ENCODE data around the gene GPR84. TPM values are rescaled to one million over a fixed set of nuclear protein-coding genes. Genes with fewer than 3 reads are reported as not detected.

GPR84 gene
- polyA plus RNA-seq, 2 of the 4 experiments (the other 2 are of a cell fraction) = not detected

DNA sequence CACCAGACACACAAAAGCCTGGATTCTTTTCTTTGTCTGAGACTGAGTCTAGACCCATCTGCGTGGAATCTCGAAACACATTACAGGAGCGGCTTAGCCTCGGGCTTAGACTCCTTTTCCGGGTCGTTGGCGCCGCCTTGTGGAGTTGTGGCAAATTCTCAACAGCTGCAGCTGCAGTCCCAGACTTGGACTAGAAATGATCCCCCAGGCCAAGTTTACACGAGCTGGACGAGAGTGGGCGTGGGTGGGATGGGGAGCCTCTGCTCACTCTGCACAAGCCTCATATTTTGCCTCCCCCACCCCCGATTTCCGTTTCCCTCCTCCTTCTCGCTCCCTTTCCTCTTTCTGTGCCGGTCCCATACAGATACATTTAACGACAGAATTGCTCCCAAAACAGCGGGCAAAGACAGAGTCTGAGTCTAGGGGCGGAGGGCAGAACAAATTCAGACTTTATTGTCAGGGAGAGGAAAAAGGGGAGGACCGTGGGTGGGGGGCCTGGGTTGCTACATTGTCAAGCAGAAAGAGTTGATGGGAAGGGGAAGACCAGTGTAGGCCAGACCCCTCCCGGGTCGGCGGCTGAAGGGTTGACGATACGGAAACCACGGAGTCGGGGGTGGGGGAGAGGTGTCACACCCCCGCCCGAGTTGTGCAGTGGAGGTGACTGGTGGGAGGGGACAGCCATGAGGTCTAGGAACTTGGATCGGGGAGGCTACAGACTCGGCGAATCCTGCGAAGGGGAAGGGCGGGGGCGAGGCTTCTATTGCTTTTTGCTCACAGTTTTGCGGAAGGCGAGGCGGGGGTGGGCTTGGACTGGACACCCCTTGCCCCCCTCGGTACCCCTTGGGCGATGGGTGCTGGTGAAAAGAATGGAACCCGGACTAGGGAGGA, 4.7 kb upstream of the GPR84 start:
- ChIA-PET POLR2A (interaction anchor here (0.6 to 0.7 kb wide), 2 partner anchors 10 to 27 kb away, joined by 3 read pairs; no protein-coding TSS in a partner anchor), CTCF (interaction anchor here (0.7 to 4.1 kb wide), 50 partner anchors 9 to 316 kb away, joined by 3 to 44 read pairs (median 6); partner anchors contain the start of genes COPZ1, HOXC4 and ZNF385A)
- Histone ChIP-seq H3K9me3 (no peaks in the 10 kb centered on the region), H3K4me2 (peak overlapping the region; percentile 93), H3K4me1 (peaks cover 52% of the 10 kb centered on the region), H3K27ac (peak overlapping the region; percentile 46 to 84), H3K4me3 (no peak overlapping the region)
- DNase-seq (ENCODE audit: low read depth in 1 of 2, low spot score in 1 of 2) (peak; percentile 82 to 87), FAIRE-seq (no peak), ATAC-seq (peak; percentile 63 to 78)
- WGBS (ENCODE audit: missing lambda C conversion rate) = 33% methylated on average over 40 of the region's 40 CpGs
- TF ChIP-seq CHD4 (IDR thresholded peaks at IDR 0.05; ENCODE audit: borderline replicate concordance) (no peak), RAD21 (conservative IDR thresholded peaks at IDR 0.05 in 1 of 2, IDR thresholded peaks at IDR 0.05 in 1 of 2) (peak; percentile 86 to 94), NR3C1 (IDR thresholded peaks at IDR 0.05) (no peak), POLR2A (IDR thresholded peaks at IDR 0.05; ENCODE audit: low read length) (no peak), EHF (CRISPR knock-in tag; IDR thresholded peaks at IDR 0.05) (no peak), SMC3 (IDR thresholded peaks at IDR 0.05) (peak; percentile 81), ZC3H11A (IDR thresholded peaks at IDR 0.05) (no peak), PHF8 (IDR thresholded peaks at IDR 0.05; ENCODE audit: borderline replicate concordance, low read depth) (no peak), RARB (CRISPR knock-in tag; IDR thresholded peaks at IDR 0.05) (no peak), ZNF302 (CRISPR knock-in tag; IDR thresholded peaks at IDR 0.05) (no peak), JUNB (IDR thresholded peaks at IDR 0.05) (no peak), BHLHE40 (IDR thresholded peaks at IDR 0.05; ENCODE audit: low read depth, low read length) (no peak), CEBPB (IDR thresholded peaks at IDR 0.05) (no peak), SREBF2 (IDR thresholded peaks at IDR 0.05) (no peak), REST (IDR thresholded peaks at IDR 0.05) (no peak), KDM1A (IDR thresholded peaks at IDR 0.05; ENCODE audit: low read depth) (no peak), KDM5A (IDR thresholded peaks at IDR 0.05) (no peak), FOXS1 (CRISPR knock-in tag; IDR thresholded peaks at IDR 0.05) (no peak), CBX8 (IDR thresholded peaks at IDR 0.05) (no peak), HEYL (CRISPR knock-in tag; IDR thresholded peaks at IDR 0.05) (no peak), ESRRA (IDR thresholded peaks at IDR 0.05; ENCODE audit: borderline replicate concordance, low read length) (0 out of 2 replicates have a peak, but pooled peaks have one; percentile 22), JUN (IDR thresholded peaks at IDR 0.05) (no peak), FOSB (CRISPR knock-in tag; IDR thresholded peaks at IDR 0.05) (no peak), MAFK (IDR thresholded peaks at IDR 0.05; ENCODE audit: partially characterized antibody) (no peak), CTCF (IDR thresholded peaks at IDR 0.05) (peak; percentile 91), POLR2AphosphoS2 (conservative IDR thresholded peaks at IDR 0.05; ENCODE audit: low read length) (no peak), ZFP36 (IDR thresholded peaks at IDR 0.05; ENCODE audit: borderline replicate concordance, partially characterized antibody) (no peak), HDAC2 (IDR thresholded peaks at IDR 0.05) (no peak)
- TF ChIP-seq, protein P1, sequence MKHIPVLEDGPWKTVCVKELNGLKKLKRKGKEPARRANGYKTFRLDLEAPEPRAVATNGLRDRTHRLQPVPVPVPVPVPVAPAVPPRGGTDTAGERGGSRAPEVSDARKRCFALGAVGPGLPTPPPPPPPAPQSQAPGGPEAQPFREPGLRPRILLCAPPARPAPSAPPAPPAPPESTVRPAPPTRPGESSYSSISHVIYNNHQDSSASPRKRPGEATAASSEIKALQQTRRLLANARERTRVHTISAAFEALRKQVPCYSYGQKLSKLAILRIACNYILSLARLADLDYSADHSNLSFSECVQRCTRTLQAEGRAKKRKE (CRISPR knock-in tag; IDR thresholded peaks at IDR 0.05; ENCODE audit: low read depth) = no peak
- TF ChIP-seq, protein P2, sequence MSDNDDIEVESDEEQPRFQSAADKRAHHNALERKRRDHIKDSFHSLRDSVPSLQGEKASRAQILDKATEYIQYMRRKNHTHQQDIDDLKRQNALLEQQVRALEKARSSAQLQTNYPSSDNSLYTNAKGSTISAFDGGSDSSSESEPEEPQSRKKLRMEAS (IDR thresholded peaks at IDR 0.05) = peak; percentile 58
- TF ChIP-seq, protein P3, sequence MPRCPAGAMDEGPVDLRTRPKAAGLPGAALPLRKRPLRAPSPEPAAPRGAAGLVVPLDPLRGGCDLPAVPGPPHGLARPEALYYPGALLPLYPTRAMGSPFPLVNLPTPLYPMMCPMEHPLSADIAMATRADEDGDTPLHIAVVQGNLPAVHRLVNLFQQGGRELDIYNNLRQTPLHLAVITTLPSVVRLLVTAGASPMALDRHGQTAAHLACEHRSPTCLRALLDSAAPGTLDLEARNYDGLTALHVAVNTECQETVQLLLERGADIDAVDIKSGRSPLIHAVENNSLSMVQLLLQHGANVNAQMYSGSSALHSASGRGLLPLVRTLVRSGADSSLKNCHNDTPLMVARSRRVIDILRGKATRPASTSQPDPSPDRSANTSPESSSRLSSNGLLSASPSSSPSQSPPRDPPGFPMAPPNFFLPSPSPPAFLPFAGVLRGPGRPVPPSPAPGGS (IDR thresholded peaks at IDR 0.05) = no peak
- TF ChIP-seq, protein P4, sequence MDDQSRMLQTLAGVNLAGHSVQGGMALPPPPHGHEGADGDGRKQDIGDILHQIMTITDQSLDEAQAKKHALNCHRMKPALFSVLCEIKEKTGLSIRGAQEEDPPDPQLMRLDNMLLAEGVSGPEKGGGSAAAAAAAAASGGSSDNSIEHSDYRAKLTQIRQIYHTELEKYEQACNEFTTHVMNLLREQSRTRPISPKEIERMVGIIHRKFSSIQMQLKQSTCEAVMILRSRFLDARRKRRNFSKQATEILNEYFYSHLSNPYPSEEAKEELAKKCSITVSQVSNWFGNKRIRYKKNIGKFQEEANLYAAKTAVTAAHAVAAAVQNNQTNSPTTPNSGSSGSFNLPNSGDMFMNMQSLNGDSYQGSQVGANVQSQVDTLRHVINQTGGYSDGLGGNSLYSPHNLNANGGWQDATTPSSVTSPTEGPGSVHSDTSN (IDR thresholded peaks at IDR 0.05) = no peak
- TF ChIP-seq, protein P5, sequence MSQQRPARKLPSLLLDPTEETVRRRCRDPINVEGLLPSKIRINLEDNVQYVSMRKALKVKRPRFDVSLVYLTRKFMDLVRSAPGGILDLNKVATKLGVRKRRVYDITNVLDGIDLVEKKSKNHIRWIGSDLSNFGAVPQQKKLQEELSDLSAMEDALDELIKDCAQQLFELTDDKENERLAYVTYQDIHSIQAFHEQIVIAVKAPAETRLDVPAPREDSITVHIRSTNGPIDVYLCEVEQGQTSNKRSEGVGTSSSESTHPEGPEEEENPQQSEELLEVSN (IDR thresholded peaks at IDR 0.05; ENCODE audit: borderline replicate concordance, low read depth) = no peak
